ENCODE results near the gene ABCB10.
A peak's percentile ranks its signal among the peaks of the same experiment; 100 is the strongest.

The ABCB10 gene

DNA sequence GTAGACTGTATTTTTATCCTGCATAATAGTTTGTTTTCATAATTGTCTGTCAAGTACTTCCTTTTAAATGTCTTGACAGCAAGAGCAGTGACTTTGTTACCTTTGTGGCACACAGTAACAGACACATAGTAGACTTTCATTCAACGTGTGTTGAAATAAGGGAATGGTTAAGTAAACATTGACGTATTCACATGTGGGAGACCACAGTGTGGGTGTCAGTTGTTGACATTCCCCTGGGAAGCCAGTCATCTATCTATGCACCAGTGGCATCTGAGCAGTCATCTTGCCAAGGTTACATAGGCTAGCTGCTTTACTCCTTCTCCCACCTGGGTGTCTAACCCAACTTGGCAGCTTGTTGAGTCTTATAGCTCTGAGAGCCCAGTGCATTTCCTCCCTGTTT, 48.9 kb downstream of the ABCB10 start:
- Histone ChIP-seq H3K9ac (no peak overlapping the region), H3K36me3 (ENCODE audit: control insufficient read depth, insufficient read depth, low read length) (no peaks in the 10 kb centered on the region), H3K79me2 (no peaks in the 10 kb centered on the region), H3K4me2 (ENCODE audit: low read length) (no peak overlapping the region), H2AFZ (peak overlapping the region; percentile 50), H3K27me3 (ENCODE audit: control insufficient read depth, insufficient read depth, low read length) (no peaks in the 10 kb centered on the region), H3K4me1 (no peaks in the 10 kb centered on the region), H3K4me3 (ENCODE audit: low read depth, low read length) (no peak overlapping the region), H3K27ac (no peak overlapping the region), H3K9me3 (ENCODE audit: control insufficient read depth, low read length) (no peaks in the 10 kb centered on the region)
- TF ChIP-seq, protein P1, sequence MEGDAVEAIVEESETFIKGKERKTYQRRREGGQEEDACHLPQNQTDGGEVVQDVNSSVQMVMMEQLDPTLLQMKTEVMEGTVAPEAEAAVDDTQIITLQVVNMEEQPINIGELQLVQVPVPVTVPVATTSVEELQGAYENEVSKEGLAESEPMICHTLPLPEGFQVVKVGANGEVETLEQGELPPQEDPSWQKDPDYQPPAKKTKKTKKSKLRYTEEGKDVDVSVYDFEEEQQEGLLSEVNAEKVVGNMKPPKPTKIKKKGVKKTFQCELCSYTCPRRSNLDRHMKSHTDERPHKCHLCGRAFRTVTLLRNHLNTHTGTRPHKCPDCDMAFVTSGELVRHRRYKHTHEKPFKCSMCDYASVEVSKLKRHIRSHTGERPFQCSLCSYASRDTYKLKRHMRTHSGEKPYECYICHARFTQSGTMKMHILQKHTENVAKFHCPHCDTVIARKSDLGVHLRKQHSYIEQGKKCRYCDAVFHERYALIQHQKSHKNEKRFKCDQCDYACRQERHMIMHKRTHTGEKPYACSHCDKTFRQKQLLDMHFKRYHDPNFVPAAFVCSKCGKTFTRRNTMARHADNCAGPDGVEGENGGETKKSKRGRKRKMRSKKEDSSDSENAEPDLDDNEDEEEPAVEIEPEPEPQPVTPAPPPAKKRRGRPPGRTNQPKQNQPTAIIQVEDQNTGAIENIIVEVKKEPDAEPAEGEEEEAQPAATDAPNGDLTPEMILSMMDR (IDR thresholded peaks at IDR 0.05), result no peak

DNA sequence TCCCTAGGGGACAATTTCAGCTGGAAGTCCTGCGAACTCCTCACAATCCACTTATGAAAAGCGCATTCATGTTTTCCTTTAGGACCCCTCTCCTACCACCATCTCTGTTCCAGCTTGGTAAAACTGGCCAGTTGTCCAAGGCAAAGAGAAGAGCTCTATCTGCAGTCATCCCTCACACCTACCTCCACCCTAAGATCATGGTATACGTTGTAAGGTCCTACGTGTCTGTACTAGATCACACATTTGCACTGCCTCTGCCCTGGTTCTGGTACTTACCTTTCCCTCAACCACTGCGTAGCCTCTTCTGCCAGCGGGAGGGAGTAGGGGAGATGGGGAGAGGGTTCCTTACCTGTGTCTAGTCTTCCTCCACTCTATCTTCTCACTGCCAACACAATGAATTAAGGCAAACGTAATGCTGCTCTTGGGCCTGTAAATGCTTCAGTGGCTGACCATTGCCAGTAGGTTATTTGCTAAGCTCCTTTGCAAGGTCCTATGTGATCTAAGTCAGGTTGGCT, 49.6 kb downstream of the ABCB10 start:
- no peaks in the 10 kb centered on the region for H3K79me2 ChIP-seq
- no peaks in the 10 kb centered on the region for H3K27me3 ChIP-seq (ENCODE audit: control insufficient read depth, insufficient read depth, low read length)
- H3K9me3 ChIP-seq (ENCODE audit: control insufficient read depth, low read length), result no peaks in the 10 kb centered on the region
- no peaks in the 10 kb centered on the region for H3K4me1 ChIP-seq
- H3K27ac ChIP-seq, result peak overlapping the region; percentile 86
- TF ChIP-seq, protein P1 (IDR thresholded peaks at IDR 0.05), result no peak
- H3K4me2 ChIP-seq (ENCODE audit: low read length), result peak overlapping the region; percentile 62
- peak overlapping the region; percentile 85 for H3K4me3 ChIP-seq (ENCODE audit: low read depth, low read length)
- peak overlapping the region; percentile 94 for H2AFZ ChIP-seq
- H3K9ac ChIP-seq, result no peak overlapping the region
- no peaks in the 10 kb centered on the region for H3K36me3 ChIP-seq (ENCODE audit: control insufficient read depth, insufficient read depth, low read length)

DNA sequence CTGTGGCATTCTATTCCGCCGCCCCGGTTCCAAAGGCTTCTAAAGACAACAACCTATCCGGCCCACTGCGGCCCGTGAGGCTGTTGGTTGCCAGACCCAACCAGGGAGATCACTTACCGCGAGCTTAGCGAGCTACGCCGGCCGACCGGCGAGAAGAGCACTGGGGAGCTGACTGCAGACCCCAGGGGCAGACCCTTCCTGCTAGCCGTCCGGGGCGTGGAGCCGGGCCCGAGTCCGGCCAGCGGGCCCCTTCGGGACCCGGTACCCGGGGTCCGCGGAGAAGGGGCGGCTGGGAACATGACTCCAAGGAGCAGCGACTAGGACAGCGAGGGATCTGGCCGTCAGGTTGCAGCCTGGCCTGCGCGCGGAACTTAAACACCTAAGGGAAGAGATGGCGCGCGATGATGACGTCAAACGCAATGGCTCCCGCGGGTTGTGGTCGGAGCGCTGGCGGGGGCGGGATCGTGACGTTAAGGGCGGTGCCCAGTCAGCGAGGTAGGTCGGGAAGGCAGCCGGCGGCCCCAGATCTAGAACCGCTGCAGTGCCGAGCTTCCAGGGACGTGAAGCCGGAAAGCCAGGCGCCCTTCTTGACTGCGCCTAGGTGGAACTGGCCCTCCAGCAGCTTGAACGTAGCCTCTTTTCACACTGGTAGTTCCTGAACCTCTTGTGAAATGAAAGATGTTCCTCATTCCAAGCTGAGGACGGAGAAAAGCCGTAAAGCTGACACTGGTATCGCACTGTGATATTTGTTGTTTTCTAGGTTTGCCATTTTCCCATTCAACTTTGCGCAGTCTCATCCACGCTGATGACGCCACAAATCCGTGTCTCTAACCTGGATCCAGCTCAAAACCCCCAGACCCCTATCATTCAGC, 50.3 kb downstream of the ABCB10 start, which contains the start of gene NUP133:
TSS of gene NUP133 (minus strand) at position 391 of the 872 bp plus-strand sequence. CDS start at position 299, 92 bp downstream.
- Histone ChIP-seq H3K4me2 (ENCODE audit: low read length) (peak within 1 kb of the TSS; percentile 62), H3K4me1 (no peaks in the 10 kb centered on the region), H3K4me3 (ENCODE audit: low read depth, low read length) (peak within 1 kb of the TSS; percentile 85), H3K27ac (peak within 1 kb of the TSS; percentile 86), H3K36me3 (ENCODE audit: control insufficient read depth, insufficient read depth, low read length) (no peaks in the 10 kb centered on the region), H2AFZ (peak within 1 kb of the TSS; percentile 94), H3K79me2 (no peaks in the 10 kb centered on the region), H3K27me3 (ENCODE audit: control insufficient read depth, insufficient read depth, low read length) (no peaks in the 10 kb centered on the region), H3K9me3 (ENCODE audit: control insufficient read depth, low read length) (no peaks in the 10 kb centered on the region), H3K9ac (peak within 1 kb of the TSS; percentile 55)
- TF ChIP-seq, protein P1 (IDR thresholded peaks at IDR 0.05), result no peak

DNA sequence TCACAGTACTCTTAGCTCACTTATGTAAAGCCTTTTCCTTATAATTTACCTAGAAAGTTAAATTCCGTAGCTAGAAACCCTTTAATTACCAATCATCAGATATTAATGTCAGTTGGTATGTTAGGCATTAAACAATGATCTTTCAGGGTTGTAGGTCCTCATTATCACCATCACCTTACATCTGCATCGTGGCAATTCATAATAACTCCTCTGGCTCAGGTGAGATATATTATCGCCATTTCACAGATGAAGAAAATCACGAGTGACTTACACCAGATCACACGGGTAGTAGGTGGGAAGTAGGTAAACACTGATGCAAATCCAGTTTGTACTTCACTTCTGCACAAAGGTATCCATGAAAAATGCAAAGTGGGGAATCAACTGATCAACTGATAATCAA, 51.0 kb downstream of the ABCB10 start:
- Histone ChIP-seq H3K4me1 (no peaks in the 10 kb centered on the region), H2AFZ (peak overlapping the region; percentile 94), H3K36me3 (ENCODE audit: control insufficient read depth, insufficient read depth, low read length) (no peaks in the 10 kb centered on the region), H3K9ac (no peak overlapping the region), H3K4me3 (ENCODE audit: low read depth, low read length) (peak overlapping the region; percentile 85), H3K79me2 (no peaks in the 10 kb centered on the region), H3K27ac (peak overlapping the region; percentile 86), H3K9me3 (ENCODE audit: control insufficient read depth, low read length) (no peaks in the 10 kb centered on the region), H3K27me3 (ENCODE audit: control insufficient read depth, insufficient read depth, low read length) (no peaks in the 10 kb centered on the region), H3K4me2 (ENCODE audit: low read length) (peak overlapping the region; percentile 62)
- TF ChIP-seq, protein P1 (IDR thresholded peaks at IDR 0.05), result no peak
